AG09319 (cell line): ENCODE results near the gene TARBP1.
A peak's percentile ranks its signal among the peaks of the same experiment; 100 is the strongest.
"Not testable (repeated sequence)": the region's sequence is repeated elsewhere in the genome, so short reads cannot be mapped to it uniquely, and the experiment has no call there.

Experiments used
- DNase-seq: peaks from one replicate; pipeline ENCODE4 v3.0.0-alpha.2; 2010; ENCODE audit warnings: low read depth; ENCODE audit errors: extremely low read depth
- CTCF ChIP-seq: IDR thresholded peaks from 2 replicates; pipeline ENCODE4 v1.5.1; 2011; ENCODE audit warnings: low read depth, mild to moderate bottlenecking, inconsistent platforms, low read length, moderate library complexity

The TARBP1 gene

GRCh38 chr1:234512451-234512861 is 33.5 kb upstream of the TARBP1 start:
- DNase-seq = no peak
- no peak for TF ChIP-seq CTCF

GRCh38 chr1:234509457-234510328 is 30.7 kb upstream of the TARBP1 start:
- TF ChIP-seq CTCF = no peak
- no peak for DNase-seq

GRCh38 chr1:234507626-234508387 is 28.8 kb upstream of the TARBP1 start:
- no peak for DNase-seq
- no peak for TF ChIP-seq CTCF

GRCh38 chr1:234507089-234507488 is 28.1 kb upstream of the TARBP1 start:
- no peak for DNase-seq
- no peak for TF ChIP-seq CTCF

- peak; percentile 64 for DNase-seq
- no peak for TF ChIP-seq CTCF
Observed at GRCh38 chr1:234505769-234506102, 26.8 kb upstream of the TARBP1 start.

- no peak for TF ChIP-seq CTCF
- no peak for DNase-seq
Observed at GRCh38 chr1:234504969-234505768, 26.2 kb upstream of the TARBP1 start.

GRCh38 chr1:234504251-234504650 is 25.3 kb upstream of the TARBP1 start:
- not testable (repeated sequence) for DNase-seq
